ENCODE data around the gene GPS1. TPM values are rescaled to one million over a fixed set of nuclear protein-coding genes. Genes with fewer than 3 reads are reported as not detected.

GPS1 gene
- total and polyA plus RNA-seq, 4 experiments from 2014 or later, result 85.1 to 148 (median 114) TPM

- H3K27ac ChIP-seq (ENCODE audit: low read depth, low read length), result no peak overlapping the region
- peak overlapping the region in 1 of 7 donors; percentile 46 for H3K27ac Mint-ChIP-seq
- POLR2A ChIA-PET (ENCODE audit: partially characterized antibody), result interaction anchor here (1.1 kb wide), 1 partner anchor 15 kb away, joined by 3 read pairs; the partner anchor contains the start of gene DUS1L
- peaks cover 7 to 15% of the 10 kb centered on the region in 2 donors for H3K36me3 Mint-ChIP-seq
- H3K27me3 ChIP-seq (ENCODE audit: insufficient read depth, low read length), result no peaks in the 10 kb centered on the region
- H3K4me3 Mint-ChIP-seq, result no peak overlapping the region
- no peaks in the 10 kb centered on the region for H3K4me1 ChIP-seq (ENCODE audit: insufficient read depth, low read length)
- CTCF ChIA-PET (ENCODE audit: partially characterized antibody), result no interaction called here
- intact Hi-C loops (cut with micrococcal nuclease), result no loop called here
- no peak for DNase-seq
- no peak overlapping the region for H3K4me3 ChIP-seq (ENCODE audit: low read length in 2 of 2)
- peaks cover 0 to 4% (median 0%) of the 10 kb centered on the region in 8 donors for H3K9me3 Mint-ChIP-seq
- H3K36me3 ChIP-seq (ENCODE audit: insufficient read depth, low read length), result peaks cover 21% of the 10 kb centered on the region
- H3K4me1 Mint-ChIP-seq, result no peaks in the 10 kb centered on the region
- no peaks in the 10 kb centered on the region for H3K9me3 ChIP-seq (ENCODE audit: control insufficient read depth in 1 of 2, low read length in 2 of 2)
- H3K27me3 Mint-ChIP-seq, result no peaks in the 10 kb centered on the region
Measured at GRCh38 chr17:82080048-82080788, 28.5 kb downstream of the GPS1 start.

GRCh38 chr17:82080789-82081464 lies 29.2 kb downstream of the GPS1 start:
- Mint-ChIP-seq H3K27ac (no peak overlapping the region), H3K36me3 (peaks cover 7 to 15% of the 10 kb centered on the region in 2 donors), H3K27me3 (no peaks in the 10 kb centered on the region), H3K4me1 (no peaks in the 10 kb centered on the region), H3K9me3 (peaks cover 0 to 4% (median 0%) of the 10 kb centered on the region in 8 donors), H3K4me3 (peak overlapping the region in 1 of 8 donors; percentile 46)
- Histone ChIP-seq H3K27me3 (ENCODE audit: insufficient read depth, low read length) (no peaks in the 10 kb centered on the region), H3K36me3 (ENCODE audit: insufficient read depth, low read length) (peaks cover 21% of the 10 kb centered on the region), H3K9me3 (ENCODE audit: control insufficient read depth in 1 of 2, low read length in 2 of 2) (no peaks in the 10 kb centered on the region), H3K4me1 (ENCODE audit: insufficient read depth, low read length) (no peaks in the 10 kb centered on the region), H3K27ac (ENCODE audit: low read depth, low read length) (no peak overlapping the region), H3K4me3 (ENCODE audit: low read length in 2 of 2) (no peak overlapping the region)
- ChIA-PET CTCF (ENCODE audit: partially characterized antibody) (no interaction called here), POLR2A (ENCODE audit: partially characterized antibody) (interaction anchor here (1.1 kb wide), 1 partner anchor 15 kb away, joined by 3 read pairs; the partner anchor contains the start of gene DUS1L)
- intact Hi-C loops (cut with micrococcal nuclease), result no loop called here
- no peak for DNase-seq

GRCh38 chr17:82081546-82081945 lies 29.8 kb downstream of the GPS1 start:
- POLR2A ChIA-PET (ENCODE audit: partially characterized antibody), result no interaction called here
- H3K27ac Mint-ChIP-seq, result no peak overlapping the region
- Histone ChIP-seq H3K27ac (ENCODE audit: low read depth, low read length) (no peak overlapping the region), H3K27me3 (ENCODE audit: insufficient read depth, low read length) (no peaks in the 10 kb centered on the region), H3K9me3 (ENCODE audit: control insufficient read depth in 1 of 2, low read length in 2 of 2) (no peaks in the 10 kb centered on the region), H3K4me3 (ENCODE audit: low read length in 2 of 2) (no peak overlapping the region), H3K36me3 (ENCODE audit: insufficient read depth, low read length) (peaks cover 24% of the 10 kb centered on the region), H3K4me1 (ENCODE audit: insufficient read depth, low read length) (no peaks in the 10 kb centered on the region)
- no peak for DNase-seq
- CTCF ChIA-PET (ENCODE audit: partially characterized antibody), result no interaction called here
- intact Hi-C loops (cut with micrococcal nuclease), result no loop called here
- H3K27me3 Mint-ChIP-seq, result no peaks in the 10 kb centered on the region
- peaks cover 7 to 16% of the 10 kb centered on the region in 2 donors for H3K36me3 Mint-ChIP-seq
- H3K9me3 Mint-ChIP-seq, result peaks cover 0 to 2% (median 0%) of the 10 kb centered on the region in 8 donors
- H3K4me3 Mint-ChIP-seq, result no peak overlapping the region
- no peaks in the 10 kb centered on the region for H3K4me1 Mint-ChIP-seq

GRCh38 chr17:82081966-82082365 lies 30.3 kb downstream of the GPS1 start:
- H3K9me3 ChIP-seq (ENCODE audit: control insufficient read depth in 1 of 2, low read length in 2 of 2), result no peaks in the 10 kb centered on the region
- peaks cover 27% of the 10 kb centered on the region for H3K36me3 ChIP-seq (ENCODE audit: insufficient read depth, low read length)
- CTCF ChIA-PET (ENCODE audit: partially characterized antibody), result no interaction called here
- Mint-ChIP-seq H3K4me3 (no peak overlapping the region), H3K9me3 (no peaks in the 10 kb centered on the region), H3K27me3 (no peaks in the 10 kb centered on the region), H3K4me1 (no peaks in the 10 kb centered on the region), H3K27ac (no peak overlapping the region), H3K36me3 (peaks cover 7 to 16% of the 10 kb centered on the region in 2 donors)
- DNase-seq, result no peak
- POLR2A ChIA-PET (ENCODE audit: partially characterized antibody), result no interaction called here
- no peak overlapping the region for H3K27ac ChIP-seq (ENCODE audit: low read depth, low read length)
- H3K4me3 ChIP-seq (ENCODE audit: low read length in 2 of 2), result no peak overlapping the region
- H3K4me1 ChIP-seq (ENCODE audit: insufficient read depth, low read length), result no peaks in the 10 kb centered on the region
- intact Hi-C loops (cut with micrococcal nuclease), result no loop called here
- no peaks in the 10 kb centered on the region for H3K27me3 ChIP-seq (ENCODE audit: insufficient read depth, low read length)

GRCh38 chr17:82082456-82082855 lies 30.8 kb downstream of the GPS1 start:
- Mint-ChIP-seq H3K36me3 (peaks cover 7 to 16% of the 10 kb centered on the region in 2 donors), H3K4me1 (no peaks in the 10 kb centered on the region), H3K27ac (no peak overlapping the region), H3K4me3 (no peak overlapping the region), H3K27me3 (no peaks in the 10 kb centered on the region), H3K9me3 (no peaks in the 10 kb centered on the region)
- Histone ChIP-seq H3K9me3 (ENCODE audit: control insufficient read depth in 1 of 2, low read length in 2 of 2) (no peaks in the 10 kb centered on the region), H3K27ac (ENCODE audit: low read depth, low read length) (no peak overlapping the region), H3K27me3 (ENCODE audit: insufficient read depth, low read length) (no peaks in the 10 kb centered on the region), H3K36me3 (ENCODE audit: insufficient read depth, low read length) (peaks cover 31% of the 10 kb centered on the region), H3K4me1 (ENCODE audit: insufficient read depth, low read length) (no peaks in the 10 kb centered on the region), H3K4me3 (ENCODE audit: low read length in 2 of 2) (no peak overlapping the region)
- ChIA-PET CTCF (ENCODE audit: partially characterized antibody) (no interaction called here), POLR2A (ENCODE audit: partially characterized antibody) (no interaction called here)
- intact Hi-C loops (cut with micrococcal nuclease), result no loop called here
- no peak for DNase-seq

- no peaks in the 10 kb centered on the region for H3K4me1 Mint-ChIP-seq
- no peak for DNase-seq
- Histone ChIP-seq H3K4me1 (ENCODE audit: insufficient read depth, low read length) (no peaks in the 10 kb centered on the region), H3K27me3 (ENCODE audit: insufficient read depth, low read length) (no peaks in the 10 kb centered on the region), H3K9me3 (ENCODE audit: control insufficient read depth in 1 of 2, low read length in 2 of 2) (no peaks in the 10 kb centered on the region), H3K27ac (ENCODE audit: low read depth, low read length) (no peak overlapping the region), H3K4me3 (ENCODE audit: low read length in 2 of 2) (no peak overlapping the region), H3K36me3 (ENCODE audit: insufficient read depth, low read length) (peaks cover 36% of the 10 kb centered on the region)
- intact Hi-C loops (cut with micrococcal nuclease), result no loop called here
- H3K36me3 Mint-ChIP-seq, result peaks cover 7 to 16% of the 10 kb centered on the region in 2 donors
- H3K27me3 Mint-ChIP-seq, result no peaks in the 10 kb centered on the region
- no peaks in the 10 kb centered on the region for H3K9me3 Mint-ChIP-seq
- no peak overlapping the region for H3K27ac Mint-ChIP-seq
- H3K4me3 Mint-ChIP-seq, result no peak overlapping the region
- CTCF ChIA-PET (ENCODE audit: partially characterized antibody), result no interaction called here
- POLR2A ChIA-PET (ENCODE audit: partially characterized antibody), result no interaction called here
Measured at GRCh38 chr17:82083009-82083408, 31.3 kb downstream of the GPS1 start.

- no peaks in the 10 kb centered on the region for H3K9me3 Mint-ChIP-seq
- H3K27me3 ChIP-seq (ENCODE audit: insufficient read depth, low read length), result no peaks in the 10 kb centered on the region
- no peaks in the 10 kb centered on the region for H3K4me1 Mint-ChIP-seq
- no peak overlapping the region for H3K27ac ChIP-seq (ENCODE audit: low read depth, low read length)
- no peaks in the 10 kb centered on the region for H3K9me3 ChIP-seq (ENCODE audit: control insufficient read depth in 1 of 2, low read length in 2 of 2)
- peak in 1 of 5 donors; percentile 21 for DNase-seq
- ChIA-PET POLR2A (ENCODE audit: partially characterized antibody) (no interaction called here), CTCF (ENCODE audit: partially characterized antibody) (no interaction called here)
- no peak overlapping the region for H3K27ac Mint-ChIP-seq
- H3K36me3 ChIP-seq (ENCODE audit: insufficient read depth, low read length), result peaks cover 43% of the 10 kb centered on the region
- no peaks in the 10 kb centered on the region for H3K4me1 ChIP-seq (ENCODE audit: insufficient read depth, low read length)
- intact Hi-C loops (cut with micrococcal nuclease), result no loop called here
- no peaks in the 10 kb centered on the region for H3K27me3 Mint-ChIP-seq
- H3K4me3 Mint-ChIP-seq, result peak overlapping the region in 1 of 8 donors; percentile 41
- no peak overlapping the region for H3K4me3 ChIP-seq (ENCODE audit: low read length in 2 of 2)
- H3K36me3 Mint-ChIP-seq, result peaks cover 7 to 17% of the 10 kb centered on the region in 2 donors
Measured at GRCh38 chr17:82083533-82084359, 32.0 kb downstream of the GPS1 start.

Data from CD4-positive, alpha-beta memory T cell (primary cell).